Activated gamma-delta T cell treated with anti-CD3 and anti-CD28 coated beads, Interleukin-2, amount 50 U/mL, for 16 hours (primary cell): ENCODE results near the gene TMOD1.
"Not testable (repeated sequence)": the region's sequence is repeated elsewhere in the genome, so short reads cannot be mapped to it uniquely, and the experiment has no call there.

Source experiments
- DNase-seq: peaks from one replicate; pipeline ENCODE4 v3.0.0-alpha.2; 2020; ENCODE audit warnings: low read depth

Gene TMOD1

DNA sequence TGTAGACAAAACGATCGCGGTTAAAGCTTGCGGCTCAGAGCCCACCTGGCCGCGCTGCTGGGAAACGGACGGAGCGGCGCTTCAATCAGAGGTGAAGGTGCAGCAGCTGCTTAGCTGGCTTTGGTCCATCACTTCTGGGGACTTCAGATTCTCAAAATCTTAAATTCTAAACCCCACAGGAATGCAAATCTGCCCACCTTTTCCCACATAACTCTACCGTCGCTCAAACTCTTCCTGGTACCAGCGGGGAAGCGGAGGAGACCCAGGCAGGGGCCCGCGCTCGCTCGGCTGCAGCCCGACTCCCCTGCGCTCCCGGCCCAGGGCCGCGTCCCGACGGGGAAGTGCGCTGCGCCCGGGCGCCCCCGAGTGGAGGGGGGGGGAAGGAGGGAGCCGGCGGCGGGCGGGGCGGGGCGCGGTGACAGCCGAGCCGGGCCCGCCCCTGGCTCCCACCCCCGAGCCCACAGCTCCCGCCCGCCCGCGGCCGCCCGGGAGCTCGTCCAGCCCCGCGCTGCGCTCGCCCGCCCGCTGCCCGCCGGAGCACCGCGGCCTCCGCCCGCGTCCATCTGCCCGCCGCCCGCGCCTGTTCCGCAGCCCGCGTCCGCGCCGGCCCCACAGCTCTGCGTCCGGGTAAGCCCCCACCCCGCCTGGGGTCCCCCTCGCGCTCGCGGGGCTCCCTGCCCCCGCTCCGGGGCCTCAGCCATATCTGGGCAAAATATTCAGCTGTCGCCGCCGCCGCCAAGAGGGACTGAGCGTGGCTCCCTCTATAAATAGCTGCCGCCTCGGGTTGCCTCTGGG is at the start of gene TMOD1:
Gene TMOD1 (plus strand): TSS at position 490 of the 795 bp plus-strand sequence. CDS start 22,523 bp downstream, outside the sequence.
- DNase-seq, result no peak

GRCh38 chr9:97453573-97453972 is 47.9 kb upstream of the TMOD1 start:
- DNase-seq, result not testable (repeated sequence)

- DNase-seq, result not testable (repeated sequence)
Observed at GRCh38 chr9:97456841-97457240, 44.6 kb upstream of the TMOD1 start.

- no peak for DNase-seq
Observed at GRCh38 chr9:97459326-97459725, 42.1 kb upstream of the TMOD1 start.

GRCh38 chr9:97462159-97462558 is 39.3 kb upstream of the TMOD1 start:
- no peak for DNase-seq

DNA sequence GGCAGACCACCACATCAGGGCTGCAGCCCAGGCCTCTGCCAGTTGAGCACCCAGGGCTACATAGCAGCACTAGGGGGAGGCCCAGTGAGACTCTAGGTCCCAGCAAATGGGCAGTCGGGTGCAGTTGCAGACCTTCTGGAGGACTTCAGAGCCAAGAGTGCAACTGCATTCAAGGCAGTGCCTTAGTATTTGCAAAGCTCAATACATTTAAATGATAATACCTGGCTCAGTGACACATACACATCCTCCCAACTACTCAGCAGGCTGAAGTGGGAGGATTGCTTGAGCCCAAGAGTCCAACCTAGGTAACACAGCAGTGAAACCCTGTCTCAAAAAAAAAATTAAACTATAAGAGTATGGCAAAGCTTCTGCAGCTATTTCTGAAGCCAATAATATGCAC is 38.6 kb upstream of the TMOD1 start:
- DNase-seq, result no peak

DNA sequence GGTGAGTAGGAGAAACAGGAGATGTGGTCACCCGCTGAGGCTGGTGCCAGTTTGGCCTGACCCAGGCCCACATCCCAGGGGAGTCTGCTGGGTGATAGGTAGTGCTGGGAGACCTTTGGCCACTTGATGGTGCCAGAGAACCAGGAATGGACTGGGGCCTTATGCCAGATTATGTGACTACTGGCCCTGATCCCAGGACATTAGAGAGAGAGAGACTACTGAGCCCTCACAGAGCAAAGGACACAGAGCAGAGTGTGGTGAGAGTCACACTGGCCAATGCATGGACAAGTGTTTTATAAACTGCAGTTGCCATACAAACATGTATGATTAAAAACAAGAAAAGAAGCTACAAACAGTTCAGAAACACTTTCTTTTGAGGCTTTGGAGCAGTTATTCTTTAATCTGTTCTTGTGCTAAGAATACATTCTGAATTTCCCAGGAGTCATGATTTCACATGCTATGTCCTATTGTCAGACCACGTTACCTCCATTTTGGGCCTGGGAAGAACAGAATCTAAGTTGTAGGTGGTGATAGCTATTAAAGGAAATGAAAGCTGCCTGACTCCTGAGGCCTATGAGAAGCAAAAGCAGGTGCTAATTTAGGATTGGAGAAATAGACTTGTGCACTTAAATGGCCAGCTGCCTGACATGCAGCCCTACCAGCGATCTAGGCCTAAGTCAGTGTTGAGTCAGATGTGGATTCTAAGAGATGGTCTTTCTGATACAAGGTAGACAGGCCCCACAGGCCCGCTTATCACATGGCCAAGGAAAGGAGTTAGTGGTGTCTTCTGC is 32.6 kb upstream of the TMOD1 start:
- no peak for DNase-seq

DNA sequence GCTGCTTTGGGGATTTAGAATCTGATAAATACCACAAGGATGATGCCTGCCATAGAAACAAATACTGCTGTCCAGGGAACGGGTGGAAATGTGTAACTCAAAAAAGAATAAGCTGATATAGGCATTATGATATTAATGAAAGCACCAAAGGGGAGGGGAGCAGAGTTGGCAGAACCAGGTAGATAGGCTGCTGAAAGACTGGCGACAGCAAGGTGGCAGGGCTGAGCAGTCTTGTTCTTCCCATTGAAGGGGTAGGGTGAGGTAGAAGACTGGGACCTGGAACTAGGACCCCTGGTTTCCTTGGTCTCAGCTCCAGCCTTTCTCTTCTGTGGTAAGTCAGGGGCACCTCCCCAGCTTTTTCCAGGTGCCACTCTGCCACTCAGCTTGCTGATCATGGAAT is 31.4 kb upstream of the TMOD1 start:
- no peak for DNase-seq

DNA sequence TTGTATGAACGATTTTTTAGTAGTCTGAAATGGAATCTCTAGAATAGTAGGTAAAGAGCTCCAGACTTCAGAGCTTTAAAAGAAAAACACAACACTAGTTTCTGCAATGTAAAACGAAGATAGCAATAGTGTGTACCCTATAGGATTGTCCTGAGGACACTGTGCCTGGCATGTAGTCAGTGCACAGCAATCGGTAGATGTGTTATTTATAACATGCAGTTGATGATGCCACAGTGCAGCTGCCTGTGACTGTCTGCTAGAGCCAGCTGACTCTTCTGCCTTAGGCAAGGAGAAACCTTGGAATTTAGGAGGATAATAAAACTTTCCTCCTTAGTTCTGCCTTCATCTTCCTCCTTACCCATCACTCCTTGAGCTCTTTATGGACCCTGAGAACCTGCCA is 27.7 kb upstream of the TMOD1 start:
- DNase-seq, result no peak

DNA sequence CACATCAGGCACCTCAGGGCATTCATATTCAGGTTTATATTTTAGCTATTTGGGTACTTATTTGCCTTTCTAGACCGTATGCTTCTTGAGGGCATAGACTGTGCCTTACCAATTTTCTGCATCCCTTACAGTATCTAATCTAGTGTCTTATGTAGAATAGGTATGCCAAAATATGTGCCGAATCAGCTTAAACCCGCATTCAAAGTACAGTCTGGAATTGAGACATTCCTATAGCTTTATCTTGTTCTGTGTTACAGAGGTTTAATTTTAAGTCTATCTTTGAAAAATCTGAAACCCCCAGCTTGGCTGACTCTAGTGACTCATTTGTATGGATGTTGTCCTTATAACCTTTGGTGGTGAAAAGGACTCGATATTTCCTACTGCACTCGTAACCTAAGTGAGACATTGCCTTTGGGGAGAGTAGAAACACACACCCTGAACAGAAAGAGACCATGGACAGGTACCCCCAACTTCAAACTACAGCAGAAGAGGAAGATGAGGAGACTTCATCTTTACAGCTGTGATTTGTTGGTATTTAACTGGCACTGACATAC is 27.0 kb upstream of the TMOD1 start:
- DNase-seq, result no peak

GRCh38 chr9:97475059-97475458 is 26.4 kb upstream of the TMOD1 start:
- DNase-seq, result no peak

DNA sequence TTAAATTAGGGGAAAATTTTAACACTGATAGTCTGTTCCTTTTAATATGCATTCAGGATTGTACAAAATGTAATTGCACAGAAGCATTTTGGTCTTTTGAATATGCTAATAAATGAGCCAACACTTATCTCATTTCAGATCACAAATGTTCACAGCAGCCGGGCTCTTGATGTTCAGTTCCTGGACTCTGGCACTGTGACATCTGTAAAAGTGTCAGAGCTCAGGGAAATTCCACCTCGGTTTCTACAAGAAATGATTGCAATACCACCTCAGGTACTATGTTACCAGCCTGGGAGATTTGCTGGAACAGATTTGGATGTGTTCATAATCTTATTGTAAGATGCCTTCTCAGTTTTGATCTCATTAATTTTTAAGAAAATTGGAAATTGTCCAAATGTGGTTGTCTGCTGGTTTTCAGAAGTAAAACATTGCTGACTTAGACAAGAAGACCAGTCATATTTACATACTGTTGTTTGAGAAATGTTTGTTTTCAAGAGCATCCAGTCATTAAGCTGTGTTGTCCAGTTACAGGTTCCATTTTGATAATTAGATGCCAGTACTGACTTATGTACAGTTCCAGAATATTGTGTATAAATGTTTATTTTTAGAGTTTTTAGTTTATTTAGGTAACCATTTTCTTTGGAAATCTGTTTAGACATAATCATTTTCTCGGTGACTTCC is 23.0 kb upstream of the TMOD1 start:
- DNase-seq, result no peak

DNA sequence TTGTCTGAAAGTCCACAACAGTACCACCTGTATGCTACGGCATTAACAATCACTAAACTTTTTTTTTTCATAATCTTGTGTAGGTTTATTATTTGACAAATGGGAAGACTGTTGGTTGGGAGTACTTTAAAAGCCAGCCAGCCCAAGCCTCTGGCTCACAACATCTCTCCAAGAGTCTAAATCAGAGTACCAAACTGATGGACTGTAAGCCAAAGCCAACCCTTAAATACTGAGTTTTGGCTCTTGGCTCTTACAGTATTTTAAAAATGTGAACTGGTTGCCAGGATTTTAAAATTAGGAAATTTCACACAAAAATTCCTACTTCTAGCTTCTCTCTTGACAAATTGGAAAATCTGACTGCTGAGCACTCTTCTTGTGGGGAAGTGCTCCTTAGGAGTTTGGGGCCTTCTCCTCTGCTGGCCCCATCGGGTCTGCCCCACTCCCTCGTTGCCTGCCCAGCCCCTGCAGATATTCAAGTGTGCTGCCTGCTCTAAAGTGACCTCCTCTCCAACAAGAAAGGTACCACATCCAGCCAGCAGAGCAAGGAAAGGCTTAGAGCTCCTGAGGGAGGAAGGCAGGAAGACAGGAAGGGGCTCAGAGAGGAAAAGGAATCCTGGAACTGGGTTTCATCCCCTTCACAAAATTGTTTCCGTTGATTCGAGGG is 21.8 kb upstream of the TMOD1 start:
- no peak for DNase-seq

GRCh38 chr9:97480174-97480573 is 21.3 kb upstream of the TMOD1 start:
- DNase-seq, result no peak

DNA sequence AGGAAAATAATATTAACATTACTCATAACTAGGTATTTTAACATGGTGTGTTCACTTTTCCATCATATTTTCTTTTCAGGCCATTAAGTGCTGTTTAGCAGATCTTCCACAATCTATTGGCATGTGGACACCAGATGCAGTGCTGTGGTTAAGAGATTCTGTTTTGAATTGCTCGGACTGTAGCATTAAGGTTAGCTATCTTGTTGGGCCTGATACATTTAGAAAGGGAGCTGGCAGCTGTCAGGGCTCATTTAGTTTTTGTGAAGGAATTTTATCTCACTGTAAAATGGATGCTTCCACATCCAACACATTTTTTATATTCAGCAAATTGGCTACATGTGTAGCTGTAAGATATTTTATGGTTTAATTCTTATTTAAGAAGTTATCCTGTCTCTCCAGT is 20.7 kb upstream of the TMOD1 start:
- DNase-seq, result no peak

DNA sequence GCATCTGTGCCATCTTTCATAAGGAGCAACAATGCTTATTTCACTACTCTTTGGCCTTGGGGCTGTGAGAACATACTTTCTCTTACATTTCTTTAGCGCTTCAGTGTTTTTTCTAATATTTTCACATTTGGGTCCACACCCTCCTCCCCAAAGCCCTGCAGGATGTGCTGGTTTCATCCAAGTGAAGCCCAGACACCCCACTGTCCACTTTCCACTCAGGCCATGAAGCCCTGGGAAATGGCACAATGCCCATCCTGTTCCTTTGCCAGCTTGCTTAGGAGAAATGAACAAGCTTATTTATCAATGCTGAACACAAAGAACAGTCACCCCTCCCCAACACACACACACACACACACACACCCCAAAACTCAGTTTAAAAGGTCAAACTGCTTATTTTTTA is 17.3 kb upstream of the TMOD1 start:
- no peak for DNase-seq

DNA sequence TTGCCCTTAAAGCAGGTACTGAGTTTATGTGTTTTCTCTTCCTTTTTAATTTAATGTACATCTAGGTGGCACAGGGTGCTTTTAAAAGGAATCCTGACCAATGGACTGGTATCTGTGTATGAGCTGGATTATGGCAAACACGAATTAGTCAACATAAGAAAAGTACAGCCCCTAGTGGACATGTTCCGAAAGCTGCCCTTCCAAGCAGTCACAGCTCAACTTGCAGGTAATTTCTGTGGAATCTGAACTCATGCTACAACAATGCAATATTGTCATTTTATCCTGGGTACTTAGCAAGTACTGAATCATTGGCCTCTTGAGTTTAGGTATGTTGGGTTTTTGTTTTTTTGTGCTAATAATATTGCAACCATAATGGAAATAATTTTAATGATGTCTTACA is 14.4 kb upstream of the TMOD1 start:
- no peak for DNase-seq

GRCh38 chr9:97487861-97488260 is 13.6 kb upstream of the TMOD1 start:
- DNase-seq, result no peak

DNA sequence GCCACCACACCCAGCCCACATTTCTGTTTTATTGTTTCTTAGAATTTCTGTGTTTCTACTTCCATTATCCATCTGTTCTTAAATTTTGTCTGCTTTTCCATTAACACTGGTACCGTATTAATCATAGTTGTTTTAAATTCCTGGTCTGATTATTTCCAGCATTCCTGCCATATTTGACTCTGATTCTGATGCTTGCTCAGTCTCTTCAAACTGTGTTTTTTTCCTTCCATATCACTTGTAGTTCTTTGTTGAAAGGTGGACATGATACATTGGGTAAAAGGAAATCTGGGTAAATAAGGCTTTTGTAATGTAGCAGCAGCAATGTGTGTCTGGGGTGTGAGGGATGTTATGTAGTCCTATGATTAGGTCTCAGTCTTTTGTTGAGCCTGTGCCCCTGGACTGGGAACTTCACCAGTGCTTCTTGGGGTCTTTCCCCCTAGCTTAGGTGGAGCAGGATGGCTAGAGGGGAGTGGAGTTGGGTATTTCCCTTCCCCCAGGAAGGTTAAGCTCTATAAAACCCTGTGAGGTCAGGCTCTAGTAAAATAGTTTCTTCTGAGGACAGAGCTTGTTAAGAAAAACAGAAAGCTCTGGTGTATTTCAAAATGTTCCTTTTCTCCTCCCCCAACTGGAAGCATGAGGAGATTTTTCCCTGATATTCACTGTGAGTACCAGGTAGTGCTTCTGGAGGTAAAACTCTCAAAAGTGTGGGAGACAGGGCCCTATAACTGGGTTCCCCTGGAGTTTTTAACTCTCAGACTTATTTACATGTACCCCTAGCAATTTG is 10.1 kb upstream of the TMOD1 start:
- DNase-seq, result no peak

DNA sequence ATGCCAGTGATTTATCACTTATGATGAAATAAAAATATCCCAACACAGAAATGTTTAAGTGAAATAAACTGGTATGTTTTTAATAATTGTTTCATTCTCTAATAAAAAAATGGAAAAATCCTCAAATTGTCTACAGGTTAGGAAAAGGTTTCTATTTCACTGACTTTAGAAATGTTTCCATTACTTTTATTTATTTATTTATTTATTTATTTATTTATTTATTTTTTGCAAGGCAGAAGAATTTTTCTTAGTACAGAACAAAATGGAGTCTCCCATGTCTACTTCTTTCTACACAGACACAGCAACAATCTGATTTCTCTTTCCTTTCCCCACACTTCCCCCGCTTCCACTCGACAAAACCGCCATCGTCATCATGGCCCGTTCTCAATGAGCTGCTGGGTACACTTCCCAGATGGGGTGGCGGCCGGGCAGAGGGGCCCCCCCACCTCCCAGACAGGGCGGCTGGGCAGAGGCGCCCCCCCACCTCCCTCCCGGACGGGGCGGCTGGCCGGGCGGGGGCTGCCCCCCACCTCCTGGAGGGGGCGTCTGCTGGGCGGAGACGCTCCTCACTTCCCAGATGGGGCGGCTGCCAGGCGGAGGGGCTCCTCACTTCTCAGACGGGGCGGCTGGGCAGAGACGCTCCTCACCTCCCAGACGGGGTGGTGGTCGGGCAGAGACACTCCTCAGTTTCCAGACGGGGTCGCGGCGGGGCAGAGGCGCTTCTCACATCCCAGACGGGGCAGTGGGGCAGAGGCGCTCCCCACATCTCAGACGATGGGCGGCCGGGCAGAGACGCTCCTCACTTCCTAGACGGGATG is 3.7 kb upstream of the TMOD1 start:
- DNase-seq, result not testable (repeated sequence)
